DMS53 treated with DMSO at 0.1 percent for 48 hours (cell line): ENCODE measurements around the gene CERS4.
"Not testable (repeated sequence)": the region's sequence is repeated elsewhere in the genome, so short reads cannot be mapped to it uniquely, and the experiment has no call there.

ENCODE experiments used
- DNase-seq: peaks from one replicate; lab custom pipeline; 2025; ENCODE audit not compliant: unreplicated experiment; lab: John Stamatoyannopoulos, UW

CERS4 gene, protein sequence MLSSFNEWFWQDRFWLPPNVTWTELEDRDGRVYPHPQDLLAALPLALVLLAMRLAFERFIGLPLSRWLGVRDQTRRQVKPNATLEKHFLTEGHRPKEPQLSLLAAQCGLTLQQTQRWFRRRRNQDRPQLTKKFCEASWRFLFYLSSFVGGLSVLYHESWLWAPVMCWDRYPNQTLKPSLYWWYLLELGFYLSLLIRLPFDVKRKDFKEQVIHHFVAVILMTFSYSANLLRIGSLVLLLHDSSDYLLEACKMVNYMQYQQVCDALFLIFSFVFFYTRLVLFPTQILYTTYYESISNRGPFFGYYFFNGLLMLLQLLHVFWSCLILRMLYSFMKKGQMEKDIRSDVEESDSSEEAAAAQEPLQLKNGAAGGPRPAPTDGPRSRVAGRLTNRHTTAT

DNA sequence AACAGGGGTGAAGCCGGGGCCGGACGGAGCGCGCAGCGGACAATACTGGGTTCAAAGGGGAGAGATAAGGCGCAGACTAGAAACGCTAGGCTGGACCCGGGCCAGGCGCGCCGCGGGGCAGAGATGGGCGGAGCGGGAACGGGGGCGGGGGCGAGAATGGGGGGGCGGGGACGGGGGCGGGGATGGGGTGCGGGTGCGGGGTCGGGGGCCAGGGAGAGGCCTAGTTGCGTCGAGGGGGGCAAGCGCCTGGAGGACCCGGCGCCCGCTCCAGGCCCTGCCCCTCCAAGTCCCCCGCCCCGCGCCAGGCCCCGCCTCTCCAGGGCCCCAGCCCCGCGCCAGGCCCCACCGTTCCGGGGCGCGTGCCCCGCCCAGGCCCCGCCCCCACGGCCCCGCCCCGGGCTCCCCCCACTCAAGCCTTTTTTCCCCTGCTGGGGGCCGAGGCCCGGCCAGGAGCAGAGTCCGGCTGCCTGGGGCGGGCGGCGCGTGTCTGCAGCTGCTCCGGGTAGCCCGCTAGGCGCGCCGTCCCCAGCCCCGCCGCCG is at the start of gene CERS4:
Gene CERS4 (plus strand): TSS at position 449 of the 540 bp plus-strand sequence. CDS start 41,707 bp downstream, outside the sequence.
- peak; percentile 59 for DNase-seq

DNA sequence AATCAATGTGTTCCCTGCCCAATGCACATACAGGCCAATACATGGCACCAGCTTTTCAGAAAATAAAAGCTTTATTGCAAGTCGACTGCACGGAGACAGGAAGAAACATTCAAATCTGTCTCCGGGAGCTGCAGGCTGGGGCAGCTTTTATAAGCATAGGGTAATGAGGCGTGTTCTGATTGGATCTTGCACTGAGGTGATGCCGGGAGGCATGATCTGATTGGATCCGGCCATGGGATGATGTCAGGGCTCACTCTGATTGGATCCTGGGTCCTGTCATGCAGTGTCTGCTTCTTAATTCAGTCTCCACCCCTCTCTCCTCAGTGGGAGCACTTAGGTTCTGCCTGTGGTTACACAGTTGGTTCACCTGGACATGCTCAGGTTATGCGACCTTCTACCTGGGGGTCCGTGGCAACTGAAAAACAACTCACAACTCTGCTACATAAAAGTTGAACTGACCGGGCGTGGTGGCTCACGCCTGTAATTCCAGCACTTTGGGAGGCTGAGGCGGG is 48.0 kb upstream of the CERS4 start:
- DNase-seq = no peak

DNA sequence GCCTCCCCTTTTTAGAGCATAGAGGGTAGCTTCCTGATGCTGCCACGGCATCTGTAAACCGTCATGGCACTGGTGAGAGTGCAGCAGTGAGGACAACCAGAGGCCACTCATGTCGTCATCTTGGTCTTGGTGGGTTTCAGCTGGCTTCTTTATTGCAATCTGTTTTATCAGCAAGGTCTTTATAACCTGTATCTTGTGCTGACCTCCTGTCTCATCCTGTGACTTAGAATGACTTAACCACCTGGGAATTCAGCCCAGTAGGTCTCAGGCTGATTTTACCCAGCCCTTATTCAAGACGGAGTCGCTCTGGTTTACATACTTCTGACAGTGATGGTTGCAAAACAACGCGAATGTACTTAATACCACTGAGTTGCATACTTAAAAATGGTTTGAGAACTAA is 45.4 kb upstream of the CERS4 start:
- no peak for DNase-seq

DNA sequence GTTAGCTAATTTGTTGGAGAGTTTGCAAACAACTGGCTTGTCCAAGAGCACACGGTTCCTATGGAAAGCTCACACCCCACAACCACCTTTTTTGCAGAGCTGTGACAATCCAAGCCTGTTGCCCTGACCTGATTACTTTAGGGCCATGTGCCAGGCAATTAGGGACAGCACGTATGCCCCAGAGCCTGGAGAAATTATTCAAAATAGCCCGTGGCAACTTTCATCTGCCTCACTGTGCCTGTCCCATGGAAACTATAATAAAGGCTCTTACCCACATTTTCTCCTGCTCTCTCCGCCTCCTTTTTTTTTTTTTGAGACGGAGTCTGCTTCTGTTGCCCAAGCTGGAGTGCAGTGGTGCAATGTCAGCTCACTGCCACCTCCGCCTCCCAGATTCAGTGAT is 41.2 kb upstream of the CERS4 start:
- DNase-seq = no peak

DNA sequence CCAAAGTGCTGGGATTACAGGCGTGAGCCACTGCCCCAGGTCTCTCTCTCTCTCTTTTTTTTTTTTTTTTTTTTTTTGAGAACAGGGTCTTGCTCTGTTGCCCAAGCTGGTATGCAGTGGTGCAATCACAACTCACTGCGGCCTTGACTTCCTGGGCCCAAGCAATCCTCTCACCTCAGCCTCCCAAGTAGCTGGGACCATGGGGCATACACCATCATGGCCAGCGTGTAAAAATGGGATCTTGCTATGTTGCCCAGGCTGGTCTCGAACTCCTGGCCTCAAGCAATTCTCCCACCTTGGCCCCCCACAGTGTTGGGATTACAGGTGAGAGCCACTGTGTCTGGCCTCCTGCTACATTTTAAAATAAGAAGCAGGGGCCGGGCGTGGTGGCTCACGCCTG is 40.6 kb upstream of the CERS4 start:
- no peak for DNase-seq

DNA sequence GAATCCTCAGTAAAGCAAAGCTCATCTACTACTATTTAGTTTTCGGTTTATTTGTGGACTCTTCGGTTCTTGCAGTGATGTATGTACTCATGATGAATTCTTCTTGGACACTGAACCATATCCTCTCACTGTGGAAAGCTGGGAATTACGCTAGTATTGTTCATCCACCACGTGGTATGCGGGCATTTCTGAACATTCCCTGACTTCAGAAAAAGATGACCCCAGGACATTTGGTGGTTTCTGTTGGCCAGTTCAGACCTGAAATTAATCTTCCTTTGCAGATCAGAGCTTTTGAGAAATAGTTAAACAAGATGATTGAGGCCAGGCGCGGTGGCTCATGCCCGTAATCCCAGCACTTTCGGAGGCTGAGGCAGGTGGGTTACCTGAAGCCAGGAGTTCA is 34.5 kb upstream of the CERS4 start:
- no peak for DNase-seq

DNA sequence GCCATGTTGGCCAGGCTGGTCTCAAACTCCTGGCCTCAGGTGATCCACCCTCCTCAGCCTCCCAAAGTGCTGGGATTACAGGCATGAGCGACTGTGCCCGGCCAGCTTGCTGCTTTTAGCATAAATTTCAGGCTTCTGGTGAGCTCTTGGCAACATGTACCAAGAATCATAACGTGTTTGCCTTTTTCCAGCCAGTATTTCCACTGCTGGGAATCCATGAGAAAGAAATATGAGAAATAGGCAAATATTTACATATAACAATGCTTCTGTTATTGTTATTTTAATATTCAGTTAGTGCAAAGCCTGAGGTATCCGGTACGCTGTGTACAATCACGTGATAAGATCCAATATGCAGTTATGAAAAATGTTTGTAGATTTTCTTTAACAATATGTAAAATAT is 29.2 kb upstream of the CERS4 start:
- peak; percentile 86 for DNase-seq

DNA sequence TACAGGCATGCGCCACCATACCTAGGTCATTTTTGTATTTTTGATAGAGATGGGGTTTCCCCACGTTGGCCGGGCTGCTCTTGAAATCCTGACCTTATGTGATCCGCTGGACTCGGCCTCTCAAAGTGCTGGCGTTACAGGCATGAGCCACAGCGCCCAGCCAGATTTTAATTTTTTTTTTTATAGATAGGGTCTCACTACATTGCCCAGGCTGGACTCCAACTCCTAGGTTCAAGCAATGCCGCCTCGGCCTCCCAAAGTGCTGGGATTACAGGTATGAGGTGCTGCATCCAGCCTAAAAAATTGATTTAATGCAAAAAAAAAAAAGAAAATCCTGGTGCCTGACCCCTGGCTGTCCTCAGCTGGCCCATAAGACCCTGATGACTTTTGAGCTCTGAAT is 24.9 kb upstream of the CERS4 start:
- DNase-seq = no peak

DNA sequence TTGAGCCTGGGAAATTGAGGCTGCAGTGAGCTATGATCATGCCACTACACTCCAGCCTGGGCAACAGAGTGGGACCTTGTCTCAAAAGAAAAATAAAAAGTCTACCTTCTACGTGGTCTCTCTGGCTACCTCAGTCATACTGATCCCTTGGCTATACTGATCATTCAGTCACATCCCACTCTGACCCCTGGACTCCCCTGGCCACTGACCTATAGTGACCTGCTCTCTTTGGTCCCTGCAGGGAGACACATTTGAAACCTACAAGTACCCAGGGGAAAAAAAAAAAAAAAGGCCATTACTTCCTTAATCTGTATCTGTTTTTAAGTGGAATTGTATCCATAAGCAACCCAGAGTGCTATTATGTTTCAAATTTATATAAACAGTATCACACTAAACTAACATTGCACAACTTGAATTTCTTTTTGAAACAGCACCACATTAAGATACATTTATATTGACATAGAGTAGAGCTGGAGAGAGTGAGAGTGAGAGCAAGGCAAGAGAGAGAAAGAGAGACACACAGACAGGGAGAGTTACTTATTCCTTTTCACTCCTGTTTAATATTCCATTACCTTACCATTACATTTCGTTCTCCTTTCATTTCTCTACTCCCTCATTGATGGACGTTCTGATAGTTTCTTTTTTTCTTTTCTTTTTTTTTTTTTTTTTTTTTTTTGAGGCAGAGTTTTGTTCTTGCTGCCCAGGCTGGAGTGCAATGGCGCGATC is 23.7 kb upstream of the CERS4 start:
- DNase-seq = no peak

DNA sequence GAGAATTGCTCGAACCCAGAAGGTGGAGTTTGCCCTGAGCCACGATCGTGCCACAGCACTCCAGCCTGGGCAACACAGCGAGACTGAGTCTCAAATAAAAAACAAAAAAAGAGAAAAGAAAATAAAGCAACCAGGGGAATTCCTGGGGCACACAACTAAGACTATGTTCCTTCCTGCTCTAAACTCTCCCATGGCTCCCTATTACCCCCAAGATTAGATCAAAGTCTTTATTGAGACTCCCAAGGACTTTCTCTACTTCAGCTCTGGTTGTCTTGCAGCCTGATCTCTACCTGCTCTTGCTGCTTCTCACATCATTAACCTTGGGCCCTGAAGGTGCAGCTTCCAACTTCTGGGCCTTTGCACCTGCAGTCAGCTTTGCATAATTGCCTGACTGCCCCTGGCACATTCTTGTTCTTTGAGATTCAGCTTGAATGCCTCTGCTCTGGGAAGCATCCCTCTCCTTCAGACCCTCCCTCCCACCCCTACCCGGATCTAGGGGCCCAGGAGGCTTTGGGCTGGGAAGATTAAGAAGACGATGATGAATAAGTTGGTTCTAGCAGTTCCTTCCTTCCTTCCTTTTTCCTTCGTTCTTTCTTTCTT is 16.8 kb upstream of the CERS4 start:
- no peak for DNase-seq

DNA sequence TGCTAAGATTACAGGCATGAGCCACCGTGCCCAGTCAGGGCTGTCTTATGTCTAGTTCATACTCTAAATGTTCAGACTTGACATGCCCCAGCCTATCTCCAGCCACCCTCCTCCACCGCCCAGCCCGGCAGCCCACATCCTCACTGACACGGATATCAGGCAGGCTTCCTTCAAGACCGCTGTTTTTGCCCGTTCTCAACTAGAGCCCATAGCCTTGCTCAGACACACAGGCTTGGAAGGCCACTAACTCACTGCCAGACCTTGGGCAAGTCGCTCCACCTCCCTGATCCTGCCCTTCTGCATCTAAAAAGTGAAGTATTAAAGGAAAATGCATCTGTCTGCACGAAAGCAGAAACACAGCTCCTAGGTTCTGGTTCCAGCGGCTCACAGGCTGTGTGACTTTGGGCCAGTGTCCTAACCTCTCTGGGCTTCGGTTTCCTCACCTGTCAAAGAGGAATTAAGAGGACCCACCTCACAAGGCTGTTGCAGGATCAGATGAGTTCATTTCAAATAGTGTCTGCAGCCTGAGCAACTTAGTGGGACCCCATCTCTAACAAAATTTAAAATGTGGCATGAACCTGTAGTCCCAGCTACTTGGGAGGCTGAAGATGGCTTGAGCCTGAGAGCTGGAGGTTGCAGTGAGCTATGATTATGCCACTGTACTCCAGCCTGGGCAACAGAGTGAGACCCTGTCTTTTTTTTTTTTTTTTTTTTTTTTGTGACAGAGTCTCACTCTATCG is 14.5 kb upstream of the CERS4 start:
- no peak for DNase-seq

DNA sequence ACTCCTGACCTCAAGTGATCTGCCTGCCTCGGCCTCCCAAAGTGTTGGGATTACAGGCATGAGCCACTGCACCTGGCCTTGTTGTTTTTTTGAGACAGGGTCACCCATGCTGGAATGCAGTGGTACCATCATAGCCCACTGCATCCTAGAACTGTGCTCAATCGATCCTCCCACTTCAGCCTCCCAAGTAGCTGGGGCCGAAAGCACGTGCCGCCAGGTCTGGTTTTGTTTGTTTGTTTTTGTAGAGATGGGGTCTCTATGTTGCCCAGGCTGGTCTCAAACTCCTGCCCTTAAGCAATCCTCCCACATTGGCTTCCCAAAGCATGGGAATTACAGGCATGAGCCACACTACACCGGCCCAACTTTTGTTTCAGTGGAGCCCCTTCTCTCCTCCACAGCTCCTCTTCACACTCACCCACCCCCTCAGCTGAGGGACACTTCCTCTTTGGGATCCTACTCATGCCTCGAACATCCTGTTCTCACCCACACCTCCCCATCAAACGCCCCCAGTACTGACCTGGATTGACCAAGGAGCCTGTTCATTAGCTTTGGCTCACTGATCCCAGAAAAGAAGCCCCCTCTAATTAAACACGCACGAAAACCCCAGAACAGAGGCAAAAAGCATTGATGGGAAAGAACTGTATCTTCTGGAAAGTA is 12.8 kb upstream of the CERS4 start:
- DNase-seq = no peak

DNA sequence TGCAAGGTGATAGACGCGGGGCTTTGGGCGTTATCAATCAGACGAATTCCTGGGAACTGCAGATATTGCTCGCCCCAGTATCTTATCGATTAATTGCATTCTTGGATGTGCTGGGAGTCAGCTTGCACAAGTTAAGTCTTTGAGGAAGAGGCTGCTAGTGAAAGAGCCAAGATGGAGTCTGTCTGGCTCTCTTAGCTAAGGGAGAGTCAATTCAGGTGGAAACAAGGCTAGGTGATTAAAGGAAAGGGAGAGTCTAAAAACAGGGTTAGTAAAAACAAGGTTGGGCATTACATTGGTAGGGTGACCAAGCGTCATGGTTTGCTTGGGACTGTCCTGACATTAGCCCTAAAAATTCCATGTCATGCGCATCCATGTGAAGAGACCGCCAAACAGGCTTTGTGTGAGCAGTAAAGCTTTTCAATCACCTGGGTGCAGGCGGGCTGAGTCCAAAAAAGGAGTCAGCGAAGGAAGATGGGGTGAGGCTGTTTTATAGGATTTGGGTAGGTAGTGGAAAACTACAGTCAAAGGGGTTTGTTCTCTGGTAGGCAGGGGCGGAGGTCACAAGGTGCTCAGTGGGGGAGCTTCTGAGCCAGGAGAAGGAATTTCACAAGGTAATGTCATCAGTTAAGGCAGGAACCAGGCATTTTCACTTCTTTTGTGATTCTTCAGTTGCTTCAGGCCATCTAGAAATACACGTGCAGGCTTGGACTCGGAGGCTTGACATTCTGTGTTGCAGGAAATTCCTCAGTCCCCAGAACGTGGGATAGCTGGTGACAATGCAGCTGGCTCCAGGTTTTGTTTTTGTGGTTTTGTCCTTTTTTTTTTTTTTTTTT is 5.7 kb upstream of the CERS4 start:
- not testable (repeated sequence) for DNase-seq

DNA sequence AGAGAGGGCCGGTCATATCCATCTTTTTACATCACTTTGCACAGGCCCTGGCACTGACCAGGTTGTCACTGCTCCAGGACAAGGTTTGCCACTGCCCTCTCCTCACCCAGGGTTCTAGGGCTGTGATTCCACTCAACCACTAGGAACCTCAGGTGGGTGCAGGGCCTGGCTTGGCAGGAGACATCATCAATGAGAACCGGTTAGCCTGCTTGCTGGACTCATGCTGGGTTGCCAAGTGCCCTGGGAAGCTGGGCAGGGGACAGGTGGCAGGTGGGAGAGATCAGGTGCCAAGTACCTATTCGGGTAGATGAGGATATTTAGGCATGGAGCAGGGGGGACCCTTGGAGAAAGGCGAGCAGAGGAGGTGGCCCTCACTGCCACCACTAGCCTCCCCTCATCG is 4.2 kb upstream of the CERS4 start:
- DNase-seq = peak; percentile 81

DNA sequence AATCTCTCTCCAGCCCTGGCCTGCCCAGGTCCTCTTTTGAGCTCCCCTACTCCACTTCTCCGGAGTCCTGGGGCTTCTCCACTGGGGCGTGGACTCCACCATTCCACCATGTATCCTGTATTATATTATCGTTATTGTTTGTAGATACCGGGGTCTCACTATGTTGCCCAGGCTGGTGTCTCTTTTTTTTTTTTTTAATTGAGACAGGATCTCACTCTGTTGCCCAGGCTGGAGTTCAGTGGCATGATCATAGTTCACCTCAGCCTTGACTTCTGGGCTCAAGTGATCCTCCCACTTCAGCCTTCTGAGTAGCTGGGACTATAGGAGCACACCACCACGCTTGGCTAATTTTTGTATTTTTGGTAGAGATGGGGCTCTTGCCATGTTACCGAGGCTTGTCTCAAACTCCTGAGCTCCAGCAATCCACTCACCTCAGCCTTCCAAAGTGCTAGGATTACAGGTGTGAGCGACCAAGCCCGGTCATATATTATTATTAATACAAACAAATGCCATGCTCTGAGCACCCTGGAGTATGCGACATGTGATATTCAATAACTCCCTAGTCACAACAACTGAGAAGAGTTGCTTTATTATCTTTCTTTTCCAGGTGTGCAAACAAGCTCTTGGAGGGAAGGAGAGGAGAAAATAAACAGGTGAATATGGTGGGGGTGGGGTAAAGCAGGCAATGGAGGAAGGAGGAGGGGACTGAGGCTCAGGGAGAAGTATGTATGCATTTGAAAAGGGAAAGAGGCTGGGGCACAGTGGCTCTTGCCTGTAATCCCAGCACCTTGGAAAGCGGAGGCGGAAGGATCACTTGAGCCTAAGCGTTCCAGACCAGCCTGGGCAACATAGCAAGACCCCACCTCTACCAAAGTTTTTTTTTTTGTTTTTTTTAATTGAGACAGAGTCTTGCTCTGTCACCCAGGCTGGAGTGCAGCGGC is 2.8 kb upstream of the CERS4 start:
- DNase-seq = peak; percentile 95

DNA sequence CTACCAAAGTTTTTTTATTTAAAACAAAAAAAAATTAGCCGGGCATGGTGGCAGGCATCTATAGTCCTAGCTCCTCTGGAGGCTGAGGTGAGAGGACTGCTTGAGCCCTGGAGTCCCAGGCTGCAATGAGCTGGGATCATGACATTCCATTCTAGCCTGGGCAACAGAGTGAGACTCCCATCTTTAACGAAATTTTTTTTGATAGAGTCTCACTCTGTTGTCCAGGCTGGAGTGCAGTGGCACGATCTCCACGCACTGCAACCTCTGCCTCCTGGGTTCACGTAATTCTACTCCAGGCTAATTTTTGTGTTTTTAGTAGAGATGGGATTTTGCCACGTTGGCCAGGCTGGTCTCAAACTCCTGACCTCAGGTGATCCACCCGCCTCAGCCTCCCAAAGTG is 1.8 kb upstream of the CERS4 start:
- DNase-seq = not testable (repeated sequence)

DNA sequence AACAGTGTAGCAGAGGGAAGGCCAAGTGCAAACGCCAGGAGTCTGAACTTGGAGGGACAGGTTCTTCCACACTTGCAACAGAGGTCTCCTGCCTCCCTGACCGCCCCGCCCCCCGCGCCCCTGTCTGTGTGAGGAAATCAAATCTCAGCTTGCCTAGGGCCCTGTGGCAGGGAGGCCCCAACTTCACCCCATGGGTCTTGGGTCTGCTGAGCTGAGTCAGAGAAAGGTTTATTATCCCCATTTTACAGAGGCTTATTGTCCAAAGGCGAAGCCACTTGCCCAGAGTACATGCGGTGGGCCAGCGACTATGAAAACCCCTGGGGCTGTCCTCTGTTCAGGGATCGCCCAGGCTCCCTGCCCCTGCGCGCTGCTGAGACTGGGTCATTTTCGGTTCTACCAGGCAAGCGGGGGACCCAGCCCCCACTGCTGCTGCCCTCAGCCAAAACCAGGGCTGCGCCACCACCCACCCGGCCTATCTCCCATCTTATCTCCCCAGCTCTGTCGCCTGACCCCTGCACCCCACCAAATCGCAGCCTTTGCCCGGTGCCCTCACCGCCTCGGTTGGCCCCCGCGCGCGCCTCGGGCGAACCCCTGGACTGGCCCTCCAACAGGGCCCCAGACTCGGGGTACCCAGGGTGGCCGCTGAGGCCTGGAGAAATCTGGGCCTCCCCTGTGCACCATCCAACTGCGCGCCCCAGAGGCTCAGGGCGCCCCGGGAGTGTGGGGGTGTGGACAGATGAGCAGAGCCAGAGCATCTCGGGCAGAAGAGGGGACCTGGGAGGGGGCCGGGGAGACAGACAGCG is 850 bp upstream of the CERS4 start:
- DNase-seq = no peak
